Body of pancreas (tissue), 4 donors: ENCODE results near the gene DDX39B.

Experiments
- POLR2A ChIP-seq, 3 donors: fragments of 450-650 bp; IDR thresholded peaks; one replicate each; pipeline ENCODE4 v1.6.1; 2016; ENCODE audit warnings: antibody characterized with exemption in 3 of 3, mild to moderate bottlenecking in 2 of 3
- TF ChIP-seq, protein P1 (sequence below), 7 experiments: fragments of 450-650 bp in 4 of 7; fragments of 200-600 bp in 3 of 7; sonication (generic) in 3 of 7; IDR thresholded peaks; one replicate each; pipeline ENCODE4 v1.5.1; 2016 to 2019; ENCODE audit warnings: antibody characterized with exemption in 7 of 7

DNA sequence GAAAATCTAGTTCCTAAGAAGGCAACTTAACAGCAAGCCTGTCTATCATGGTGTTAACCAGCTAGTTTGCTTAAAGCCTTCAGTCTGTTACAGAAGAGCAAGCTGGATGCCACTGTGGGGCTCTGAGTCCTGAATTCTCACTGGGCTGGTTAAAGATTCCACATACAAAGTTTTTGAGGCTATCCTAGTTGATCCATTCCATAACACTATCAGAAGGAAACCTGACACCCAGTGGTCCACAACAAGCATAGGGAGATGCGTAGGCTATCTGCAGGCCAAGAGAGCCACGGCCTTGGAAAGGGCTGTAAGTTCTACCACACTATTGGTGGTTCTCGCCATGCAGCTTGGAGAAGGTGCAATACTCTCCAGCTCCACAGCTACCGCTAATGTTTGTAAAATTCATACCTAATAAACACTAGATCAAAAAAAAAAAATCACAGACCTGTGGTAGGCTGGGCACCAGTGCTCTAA, 13.5 kb downstream of the DDX39B start:
- TF ChIP-seq, protein P1, sequence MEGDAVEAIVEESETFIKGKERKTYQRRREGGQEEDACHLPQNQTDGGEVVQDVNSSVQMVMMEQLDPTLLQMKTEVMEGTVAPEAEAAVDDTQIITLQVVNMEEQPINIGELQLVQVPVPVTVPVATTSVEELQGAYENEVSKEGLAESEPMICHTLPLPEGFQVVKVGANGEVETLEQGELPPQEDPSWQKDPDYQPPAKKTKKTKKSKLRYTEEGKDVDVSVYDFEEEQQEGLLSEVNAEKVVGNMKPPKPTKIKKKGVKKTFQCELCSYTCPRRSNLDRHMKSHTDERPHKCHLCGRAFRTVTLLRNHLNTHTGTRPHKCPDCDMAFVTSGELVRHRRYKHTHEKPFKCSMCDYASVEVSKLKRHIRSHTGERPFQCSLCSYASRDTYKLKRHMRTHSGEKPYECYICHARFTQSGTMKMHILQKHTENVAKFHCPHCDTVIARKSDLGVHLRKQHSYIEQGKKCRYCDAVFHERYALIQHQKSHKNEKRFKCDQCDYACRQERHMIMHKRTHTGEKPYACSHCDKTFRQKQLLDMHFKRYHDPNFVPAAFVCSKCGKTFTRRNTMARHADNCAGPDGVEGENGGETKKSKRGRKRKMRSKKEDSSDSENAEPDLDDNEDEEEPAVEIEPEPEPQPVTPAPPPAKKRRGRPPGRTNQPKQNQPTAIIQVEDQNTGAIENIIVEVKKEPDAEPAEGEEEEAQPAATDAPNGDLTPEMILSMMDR (IDR thresholded peaks at IDR 0.05), result no peak
- no peak for TF ChIP-seq POLR2A (IDR thresholded peaks at IDR 0.05)
